ENCODE results near the gene TNFRSF21.

GRCh38 chr6:47351621-47352020 lies 41.9 kb upstream of the TNFRSF21 start:
- TF ChIP-seq CTCF (conservative IDR thresholded peaks at IDR 0.05; ENCODE audit: low read length) (no peak), EZH2phosphoT487 (IDR thresholded peaks at IDR 0.05; ENCODE audit: borderline replicate concordance) (no peak)
